ENCODE measurements around the gene ARHGAP9. TPM values are rescaled to one million over a fixed set of nuclear protein-coding genes. Genes with fewer than 3 reads are reported as not detected.
"Not testable (repeated sequence)": the region's sequence is repeated elsewhere in the genome, so short reads cannot be mapped to it uniquely, and the experiment has no call there.

Gene ARHGAP9
- total RNA-seq, 2 donors from 2014 or later, result 225 to 295 TPM

GRCh38 chr12:57521525-57522010 lies 41.9 kb upstream of the ARHGAP9 start:
- peak in 1 of 3 donors; percentile 26 for DNase-seq
- Mint-ChIP-seq H3K4me1 (peaks cover 55% of the 10 kb centered on the region), H3K27ac (peak overlapping the region; percentile 98), H3K4me3 (peak overlapping the region; percentile 97), H3K36me3 (ENCODE audit: low read depth) (peaks cover 6% of the 10 kb centered on the region), H3K27me3 (no peaks in the 10 kb centered on the region)
- no peak for ATAC-seq
- H3K9me3 ChIP-seq (ENCODE audit: control insufficient read depth, low read length, poor library complexity, severe bottlenecking), result no peaks in the 10 kb centered on the region

GRCh38 chr12:57520053-57520818 lies 40.6 kb upstream of the ARHGAP9 start, which contains the start of gene DDIT3:
Gene DDIT3, minus strand, starts transcription at chr12:57520514. Its CDS starts 3,108 bp downstream, at chr12:57517406.
- ATAC-seq (peak; percentile 84), DNase-seq (peak; percentile 99 to 100 (median 100))

GRCh38 chr12:57519796-57520052 lies 40.1 kb upstream of the ARHGAP9 start:
- no peak for ATAC-seq
- Mint-ChIP-seq H3K27ac (peak overlapping the region; percentile 98), H3K36me3 (ENCODE audit: low read depth) (peaks cover 9% of the 10 kb centered on the region), H3K4me3 (peak overlapping the region; percentile 97), H3K4me1 (peaks cover 49% of the 10 kb centered on the region), H3K27me3 (no peaks in the 10 kb centered on the region)
- DNase-seq, result peak in 1 of 3 donors; percentile 11
- no peaks in the 10 kb centered on the region for H3K9me3 ChIP-seq (ENCODE audit: control insufficient read depth, low read length, poor library complexity, severe bottlenecking)

More at GRCh38 chr12:57520053-57520818, 40.6 kb upstream of the ARHGAP9 start, which contains the start of gene DDIT3:
- peak within 1 kb of the TSS; percentile 97 for H3K4me3 Mint-ChIP-seq
- H3K27me3 Mint-ChIP-seq, result no peaks in the 10 kb centered on the region
- H3K9me3 ChIP-seq (ENCODE audit: control insufficient read depth, low read length, poor library complexity, severe bottlenecking), result no peaks in the 10 kb centered on the region
- peaks cover 53% of the 10 kb centered on the region for H3K4me1 Mint-ChIP-seq
- H3K27ac Mint-ChIP-seq, result peak within 1 kb of the TSS; percentile 98
- peaks cover 9% of the 10 kb centered on the region for H3K36me3 Mint-ChIP-seq (ENCODE audit: low read depth)

GRCh38 chr12:57518920-57519795 lies 39.5 kb upstream of the ARHGAP9 start:
- H3K9me3 ChIP-seq (ENCODE audit: control insufficient read depth, low read length, poor library complexity, severe bottlenecking), result no peaks in the 10 kb centered on the region
- Mint-ChIP-seq H3K4me3 (peak overlapping the region; percentile 97), H3K4me1 (peaks cover 44% of the 10 kb centered on the region), H3K36me3 (ENCODE audit: low read depth) (peaks cover 9% of the 10 kb centered on the region), H3K27ac (peak overlapping the region; percentile 98), H3K27me3 (no peaks in the 10 kb centered on the region)
- DNase-seq (no peak), ATAC-seq (no peak)

- H3K9me3 ChIP-seq (ENCODE audit: control insufficient read depth, low read length, poor library complexity, severe bottlenecking), result no peaks in the 10 kb centered on the region
- ATAC-seq (no peak), DNase-seq (no peak)
- H3K4me3 Mint-ChIP-seq, result peak overlapping the region; percentile 97
- H3K4me1 Mint-ChIP-seq, result peaks cover 37% of the 10 kb centered on the region
- H3K27ac Mint-ChIP-seq, result peak overlapping the region; percentile 98
- peaks cover 9% of the 10 kb centered on the region for H3K36me3 Mint-ChIP-seq (ENCODE audit: low read depth)
- H3K27me3 Mint-ChIP-seq, result no peaks in the 10 kb centered on the region
Observed at GRCh38 chr12:57518176-57518919, 38.7 kb upstream of the ARHGAP9 start.

DNA sequence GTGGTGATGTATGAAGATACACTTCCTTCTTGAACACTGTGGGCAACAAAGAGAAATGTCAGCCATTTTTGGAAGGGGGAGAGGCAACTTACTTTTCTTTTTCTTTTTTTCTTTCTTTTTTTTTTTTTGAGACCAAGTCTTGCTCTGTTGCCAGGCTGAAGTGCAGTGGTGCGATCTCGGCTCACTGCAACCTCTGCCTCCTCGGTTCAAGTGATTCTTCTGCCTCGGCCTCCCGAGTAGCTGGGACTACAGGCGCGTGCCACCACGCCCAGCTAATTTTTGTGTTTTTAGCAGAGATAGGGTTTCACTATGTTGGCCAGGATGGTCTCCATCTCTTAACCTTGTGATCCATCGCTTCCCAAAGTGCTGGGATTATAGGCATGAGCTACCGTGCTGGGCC lies 38.1 kb upstream of the ARHGAP9 start:
- not testable (repeated sequence) for DNase-seq; H3K36me3 Mint-ChIP-seq (ENCODE audit: low read depth); ATAC-seq; H3K9me3 ChIP-seq (ENCODE audit: control insufficient read depth, low read length, poor library complexity, severe bottlenecking); H3K27me3 Mint-ChIP-seq
- peaks cover 35% of the 10 kb centered on the region for H3K4me1 Mint-ChIP-seq
- H3K4me3 Mint-ChIP-seq, result peak overlapping the region; percentile 25
- peak overlapping the region; percentile 98 for H3K27ac Mint-ChIP-seq

GRCh38 chr12:57517187-57517586 lies 37.5 kb upstream of the ARHGAP9 start:
- DNase-seq, result no peak
- Mint-ChIP-seq H3K27ac (peak overlapping the region; percentile 98), H3K4me3 (no peak overlapping the region), H3K4me1 (peaks cover 35% of the 10 kb centered on the region), H3K36me3 (ENCODE audit: low read depth) (peaks cover 9% of the 10 kb centered on the region), H3K27me3 (no peaks in the 10 kb centered on the region)
- ATAC-seq, result no peak
- no peaks in the 10 kb centered on the region for H3K9me3 ChIP-seq (ENCODE audit: control insufficient read depth, low read length, poor library complexity, severe bottlenecking)

DNA sequence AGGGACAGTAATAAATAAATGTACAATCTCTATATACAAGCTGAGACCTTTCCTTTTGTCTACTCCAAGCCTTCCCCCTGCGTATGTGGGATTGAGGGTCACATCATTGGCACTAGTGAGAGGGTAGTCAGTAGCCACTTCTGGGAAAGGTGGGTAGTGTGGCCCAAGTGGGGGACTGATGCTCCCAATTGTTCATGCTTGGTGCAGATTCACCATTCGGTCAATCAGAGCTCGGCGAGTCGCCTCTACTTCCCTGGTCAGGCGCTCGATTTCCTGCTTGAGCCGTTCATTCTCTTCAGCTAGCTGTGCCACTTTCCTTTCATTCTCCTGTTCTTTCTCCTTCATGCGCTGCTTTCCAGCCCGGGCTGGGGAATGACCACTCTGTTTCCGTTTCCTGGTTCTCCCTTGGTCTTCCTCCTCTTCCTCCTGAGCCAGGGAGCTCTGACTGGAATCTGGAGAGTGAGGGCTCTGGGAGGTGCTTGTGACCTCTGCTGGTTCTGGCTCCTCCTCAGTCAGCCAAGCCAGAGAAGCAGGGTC lies 37.0 kb upstream of the ARHGAP9 start:
- ATAC-seq (no peak), DNase-seq (no peak)
- Mint-ChIP-seq H3K4me3 (no peak overlapping the region), H3K36me3 (ENCODE audit: low read depth) (peaks cover 11% of the 10 kb centered on the region), H3K4me1 (peaks cover 31% of the 10 kb centered on the region), H3K27ac (peak overlapping the region; percentile 98), H3K27me3 (no peaks in the 10 kb centered on the region)
- H3K9me3 ChIP-seq (ENCODE audit: control insufficient read depth, low read length, poor library complexity, severe bottlenecking), result no peaks in the 10 kb centered on the region

DNA sequence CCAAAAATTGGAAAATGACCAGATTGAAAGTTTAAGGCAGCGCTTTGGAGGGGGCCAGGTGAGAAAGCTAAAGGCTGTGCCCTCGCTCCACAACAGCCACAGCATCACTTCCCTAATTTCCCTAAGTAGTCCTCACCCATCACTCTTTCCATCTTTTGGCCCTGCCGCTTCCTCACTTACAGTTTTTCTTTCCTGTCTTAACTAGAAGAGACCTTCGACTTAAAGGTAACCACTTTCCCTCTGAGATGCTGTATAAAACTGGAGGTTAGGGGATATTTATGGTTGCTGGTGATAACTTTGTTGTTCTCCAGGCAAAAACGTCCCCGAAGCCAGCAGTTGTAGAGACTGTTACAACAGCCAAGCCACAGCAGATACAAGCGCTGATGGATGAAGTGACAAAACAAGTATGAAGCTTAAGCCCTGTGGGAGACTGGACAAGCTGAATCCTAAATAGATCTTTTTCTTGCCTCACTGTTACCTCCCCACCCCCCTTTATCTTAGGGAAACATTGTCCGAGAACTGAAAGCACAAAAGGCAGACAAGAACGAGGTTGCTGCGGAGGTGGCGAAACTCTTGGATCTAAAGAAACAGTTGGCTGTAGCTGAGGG lies 36.4 kb upstream of the ARHGAP9 start:
- Mint-ChIP-seq H3K27ac (peak overlapping the region; percentile 98), H3K4me3 (no peak overlapping the region), H3K36me3 (ENCODE audit: low read depth) (peaks cover 11% of the 10 kb centered on the region), H3K27me3 (no peaks in the 10 kb centered on the region), H3K4me1 (peaks cover 27% of the 10 kb centered on the region)
- no peak for DNase-seq
- H3K9me3 ChIP-seq (ENCODE audit: control insufficient read depth, low read length, poor library complexity, severe bottlenecking), result no peaks in the 10 kb centered on the region
- ATAC-seq, result no peak

- Mint-ChIP-seq H3K4me1 (peaks cover 26% of the 10 kb centered on the region), H3K36me3 (ENCODE audit: low read depth) (peaks cover 11% of the 10 kb centered on the region), H3K4me3 (no peak overlapping the region), H3K27ac (peak overlapping the region; percentile 98), H3K27me3 (no peaks in the 10 kb centered on the region)
- ATAC-seq (no peak), DNase-seq (no peak)
- H3K9me3 ChIP-seq (ENCODE audit: control insufficient read depth, low read length, poor library complexity, severe bottlenecking), result no peaks in the 10 kb centered on the region
Observed at GRCh38 chr12:57515408-57515933, 35.8 kb upstream of the ARHGAP9 start.

- no peak for DNase-seq
- H3K4me1 Mint-ChIP-seq, result peaks cover 22% of the 10 kb centered on the region
- no peak for ATAC-seq
- H3K4me3 Mint-ChIP-seq, result no peak overlapping the region
- no peaks in the 10 kb centered on the region for H3K27me3 Mint-ChIP-seq
- peaks cover 11% of the 10 kb centered on the region for H3K36me3 Mint-ChIP-seq (ENCODE audit: low read depth)
- no peak overlapping the region for H3K27ac Mint-ChIP-seq
- no peaks in the 10 kb centered on the region for H3K9me3 ChIP-seq (ENCODE audit: control insufficient read depth, low read length, poor library complexity, severe bottlenecking)
Observed at GRCh38 chr12:57514720-57515407, 35.2 kb upstream of the ARHGAP9 start.

- H3K9me3 ChIP-seq (ENCODE audit: control insufficient read depth, low read length, poor library complexity, severe bottlenecking); H3K4me3 Mint-ChIP-seq; ATAC-seq; DNase-seq; H3K27me3 Mint-ChIP-seq: not testable (repeated sequence)
- H3K27ac Mint-ChIP-seq, result peak overlapping the region; percentile 34
- peaks cover 19% of the 10 kb centered on the region for H3K4me1 Mint-ChIP-seq
- peaks cover 14% of the 10 kb centered on the region for H3K36me3 Mint-ChIP-seq (ENCODE audit: low read depth)
Observed at GRCh38 chr12:57514246-57514645, 34.6 kb upstream of the ARHGAP9 start.

Measured in T-helper 17 cell (primary cell).